ENCODE data around the gene CCDC177.

- TF ChIP-seq CTCF (conservative IDR thresholded peaks at IDR 0.05) (no peak), EZH2 (IDR thresholded peaks at IDR 0.05; ENCODE audit: low read depth) (no peak)
Observed at GRCh38 chr14:69610020-69610873, 35.6 kb upstream of the CCDC177 start.
